Brain microvascular endothelial cell (primary cell): ENCODE measurements around the gene APOA1.

Experiments used
- DNase-seq: peaks from one replicate; pipeline ENCODE4 v3.0.0-alpha.2; 2020
- H3K27ac ChIP-seq: fragments of 250-450 bp; sonication (Bioruptor Pico); 2 replicates; pipeline ENCODE4 v1.5.1; 2020; ENCODE audit warnings: mild to moderate bottlenecking, moderate library complexity
- H3K27me3 ChIP-seq: fragments of 250-450 bp; sonication (Bioruptor Pico); replicated peaks from 2 replicates; pipeline ENCODE4 v1.5.1; 2020; ENCODE audit warnings: mild to moderate bottlenecking
- H3K36me3 ChIP-seq: fragments of 250-450 bp; sonication (Bioruptor Pico); replicated peaks from 2 replicates; pipeline ENCODE4 v1.5.1; 2020; ENCODE audit warnings: mild to moderate bottlenecking
- H3K4me3 ChIP-seq: 2 replicates; pipeline ENCODE4 v1.5.1; 2011; ENCODE audit warnings: low read depth, mild to moderate bottlenecking, control low read depth, low read length, moderate library complexity
- in situ Hi-C: cut with HindIII; loops from 2 replicates; pipeline ENCODE4 v1.10.0; 2017; ENCODE audit warnings: low sequenced_read_pairs, low pct_ligation_motif_present
- TF ChIP-seq, protein P1 (sequence below): IDR thresholded peaks from 2 replicates; pipeline ENCODE4 v1.5.1; 2011; ENCODE audit warnings: low read depth, mild to moderate bottlenecking, moderate library complexity, low read length, control low read depth, inconsistent platforms; ENCODE audit errors: missing control alignments

Gene APOA1

GRCh38 chr11:116792869-116793771 lies 44.3 kb downstream of the APOA1 start:
- Histone ChIP-seq H3K4me3 (no peak overlapping the region), H3K27me3 (no peaks in the 10 kb centered on the region), H3K27ac (no peak overlapping the region), H3K36me3 (no peaks in the 10 kb centered on the region)
- in situ Hi-C loops = no loop called here
- TF ChIP-seq, protein P1, sequence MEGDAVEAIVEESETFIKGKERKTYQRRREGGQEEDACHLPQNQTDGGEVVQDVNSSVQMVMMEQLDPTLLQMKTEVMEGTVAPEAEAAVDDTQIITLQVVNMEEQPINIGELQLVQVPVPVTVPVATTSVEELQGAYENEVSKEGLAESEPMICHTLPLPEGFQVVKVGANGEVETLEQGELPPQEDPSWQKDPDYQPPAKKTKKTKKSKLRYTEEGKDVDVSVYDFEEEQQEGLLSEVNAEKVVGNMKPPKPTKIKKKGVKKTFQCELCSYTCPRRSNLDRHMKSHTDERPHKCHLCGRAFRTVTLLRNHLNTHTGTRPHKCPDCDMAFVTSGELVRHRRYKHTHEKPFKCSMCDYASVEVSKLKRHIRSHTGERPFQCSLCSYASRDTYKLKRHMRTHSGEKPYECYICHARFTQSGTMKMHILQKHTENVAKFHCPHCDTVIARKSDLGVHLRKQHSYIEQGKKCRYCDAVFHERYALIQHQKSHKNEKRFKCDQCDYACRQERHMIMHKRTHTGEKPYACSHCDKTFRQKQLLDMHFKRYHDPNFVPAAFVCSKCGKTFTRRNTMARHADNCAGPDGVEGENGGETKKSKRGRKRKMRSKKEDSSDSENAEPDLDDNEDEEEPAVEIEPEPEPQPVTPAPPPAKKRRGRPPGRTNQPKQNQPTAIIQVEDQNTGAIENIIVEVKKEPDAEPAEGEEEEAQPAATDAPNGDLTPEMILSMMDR = no peak
- peak; percentile 60 for DNase-seq

DNA sequence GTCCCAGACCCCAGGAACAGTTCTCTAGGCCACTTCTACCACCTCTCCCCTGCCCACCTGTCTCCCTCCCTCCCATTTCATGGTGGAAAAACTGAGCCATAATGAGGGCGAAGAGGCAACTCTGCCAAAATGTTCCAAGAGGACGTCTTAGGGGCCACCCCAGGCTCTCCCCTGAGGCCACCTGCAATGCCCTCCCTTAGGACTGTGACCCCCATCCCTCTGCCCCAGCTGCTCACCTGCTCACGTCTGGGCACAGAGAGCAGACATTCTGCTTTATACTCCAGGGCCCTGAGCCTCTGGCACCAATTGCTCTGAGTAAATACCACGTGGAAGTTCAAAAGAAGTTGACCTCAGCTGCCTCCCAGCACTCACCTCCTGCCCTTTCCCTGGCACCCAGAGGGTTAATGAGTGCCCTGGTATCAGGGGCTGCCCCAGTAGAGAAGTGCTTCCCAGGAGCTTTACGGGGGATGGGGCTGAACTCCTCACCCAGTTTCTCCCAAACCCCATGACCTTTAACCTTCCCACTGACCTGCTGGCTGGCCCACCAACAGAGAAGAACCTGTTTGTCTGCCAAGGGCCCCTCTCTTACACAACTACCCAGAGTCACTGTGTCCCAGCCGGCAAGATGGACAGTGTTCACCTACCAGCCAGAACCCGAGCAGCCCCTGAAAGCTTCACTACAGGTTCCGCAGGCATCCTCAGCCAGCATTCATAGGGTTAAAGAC lies 45.1 kb downstream of the APOA1 start:
- no peak overlapping the region for H3K27ac ChIP-seq
- no peak overlapping the region for H3K4me3 ChIP-seq
- no peaks in the 10 kb centered on the region for H3K27me3 ChIP-seq
- DNase-seq = no peak
- H3K36me3 ChIP-seq = no peaks in the 10 kb centered on the region
- TF ChIP-seq, protein P1 = no peak
- in situ Hi-C loops = no loop called here

GRCh38 chr11:116791813-116792143 lies 45.6 kb downstream of the APOA1 start, which contains the start of gene APOA5:
APOA5 (minus strand) TSS chr11:116791879; CDS start chr11:116791860, 19 bp downstream.
- in situ Hi-C loops = no loop called here
- peak within 1 kb of the TSS; percentile 12 for H3K4me3 ChIP-seq

DNA sequence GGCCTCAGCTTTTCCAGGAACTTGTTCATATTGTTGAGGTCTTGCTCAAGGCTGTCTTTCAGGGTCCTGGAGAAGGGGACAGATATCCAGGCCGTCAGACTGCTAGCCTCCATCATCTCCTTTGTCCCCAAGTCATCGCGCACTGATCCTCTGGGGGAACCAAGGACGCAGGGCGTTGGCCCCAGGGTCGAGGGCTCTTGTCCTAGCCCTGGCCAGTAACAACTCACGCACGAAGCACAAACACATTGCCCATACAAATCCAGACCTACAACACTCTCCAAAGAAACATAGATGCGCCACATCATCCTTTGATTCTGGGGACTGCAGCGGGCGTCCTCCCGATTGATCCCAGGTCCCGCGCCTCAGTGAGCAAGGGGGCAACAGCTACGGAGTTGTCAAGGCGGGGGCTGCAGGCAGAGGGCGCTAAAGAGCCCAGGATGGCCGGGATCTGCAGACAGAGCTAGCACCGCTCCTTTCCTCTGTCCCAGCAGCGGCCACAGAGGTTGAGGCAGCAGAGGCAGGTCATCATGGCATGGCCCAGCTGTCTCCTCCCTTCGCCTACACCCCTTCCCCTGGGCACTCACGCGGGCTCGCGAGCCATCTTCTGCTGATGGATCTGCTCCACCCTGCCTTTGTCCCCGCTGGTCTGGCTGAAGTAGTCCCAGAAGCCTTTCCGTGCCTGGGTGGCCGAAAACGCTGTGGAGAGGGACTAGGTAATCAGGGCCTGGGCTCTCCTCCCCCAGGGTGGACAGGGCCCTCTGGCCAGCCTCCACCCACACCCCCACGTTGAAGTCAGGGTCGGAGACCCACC lies 46.2 kb downstream of the APOA1 start:
- DNase-seq = peak; percentile 53
- in situ Hi-C loops = no loop called here
- Histone ChIP-seq H3K27me3 (no peaks in the 10 kb centered on the region), H3K27ac (no peak overlapping the region), H3K36me3 (peaks cover 4% of the 10 kb centered on the region), H3K4me3 (peak overlapping the region; percentile 12)
- TF ChIP-seq, protein P1 = peak; percentile 97

More at GRCh38 chr11:116791813-116792143, 45.6 kb downstream of the APOA1 start, which contains the start of gene APOA5:
- no peak within 1 kb of the TSS for H3K27ac ChIP-seq
- DNase-seq = no peak
- H3K36me3 ChIP-seq = no peaks in the 10 kb centered on the region
- TF ChIP-seq, protein P1 = no peak
- H3K27me3 ChIP-seq = no peaks in the 10 kb centered on the region

DNA sequence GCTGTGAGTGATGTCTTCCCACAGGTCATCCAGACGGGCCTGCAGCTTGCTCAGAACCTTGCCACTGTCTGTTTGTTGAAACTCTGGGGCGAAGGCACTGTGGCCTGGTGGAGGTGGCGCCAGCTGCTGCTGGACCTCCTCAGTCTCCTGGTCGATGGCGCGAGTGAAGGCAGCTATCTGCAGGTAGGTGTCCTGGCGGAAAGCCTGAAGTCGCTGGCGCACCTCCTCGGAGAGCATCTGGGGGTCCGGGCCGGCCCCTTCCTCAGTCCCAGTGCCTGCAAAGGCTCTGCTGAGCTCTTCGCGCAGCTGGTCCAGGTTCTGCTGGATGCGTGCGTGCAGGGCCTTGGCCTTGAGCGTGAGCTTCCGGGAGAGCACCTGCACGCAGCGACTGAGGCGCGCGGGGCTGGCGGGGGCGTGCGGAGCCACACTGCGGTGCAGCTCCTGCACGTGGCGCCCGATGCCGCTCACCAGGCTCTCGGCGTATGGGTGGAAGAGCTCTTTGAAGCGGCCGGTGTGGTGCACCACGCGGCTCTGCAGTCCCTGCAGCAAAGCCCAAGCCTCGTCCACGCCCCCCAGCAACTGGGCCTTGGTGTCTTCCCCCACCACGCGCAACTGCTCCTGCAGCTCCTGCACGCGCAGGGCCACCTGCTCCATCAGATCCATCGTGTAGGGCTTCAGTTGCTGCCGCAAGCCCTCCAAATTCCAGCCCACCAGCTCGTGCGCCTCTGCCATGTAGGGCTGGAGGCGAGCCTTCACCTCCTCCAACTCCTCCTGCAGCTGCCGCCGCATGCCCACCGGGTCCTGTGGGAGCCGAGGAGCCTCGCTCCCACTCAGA lies 47.0 kb downstream of the APOA1 start:
- Histone ChIP-seq H3K4me3 (no peak overlapping the region), H3K27ac (no peak overlapping the region), H3K36me3 (peaks cover 12% of the 10 kb centered on the region), H3K27me3 (no peaks in the 10 kb centered on the region)
- in situ Hi-C loops = no loop called here
- TF ChIP-seq, protein P1 = no peak
- no peak for DNase-seq
